Sigmoid colon (tissue), 4 donors: ENCODE measurements around the gene REM2.
"Not testable (repeated sequence)": the region's sequence is repeated elsewhere in the genome, so short reads cannot be mapped to it uniquely, and the experiment has no call there.

Experiments used
- EP300 ChIP-seq, 4 donors: sonication (generic); formaldehyde crosslinking; IDR thresholded peaks; one replicate each; pipeline ENCODE4 v1.6.1; 2017; ENCODE audit warnings: antibody characterized with exemption in 4 of 4
- POLR2A ChIP-seq, 2 donors: fragments of 450-650 bp; IDR thresholded peaks; one replicate each; pipeline ENCODE4 v1.6.1; 2016; ENCODE audit warnings: antibody characterized with exemption in 2 of 2, mild to moderate bottlenecking in 2 of 2, moderate library complexity in 2 of 2
- POLR2AphosphoS5 ChIP-seq, 4 donors: sonication (generic); formaldehyde crosslinking; IDR thresholded peaks; one replicate each; pipeline ENCODE4 v1.6.1; 2017; ENCODE audit warnings: antibody characterized with exemption in 4 of 4
- TF ChIP-seq, protein P1 (sequence below), 4 experiments: fragments of 450-650 bp in 3 of 4; fragments of 200-600 bp in 1 of 4; IDR thresholded peaks; one replicate each; pipeline ENCODE4 v1.5.1; 2016 to 2019; ENCODE audit warnings: antibody characterized with exemption in 4 of 4, mild to moderate bottlenecking in 3 of 4, moderate library complexity in 2 of 4

DNA sequence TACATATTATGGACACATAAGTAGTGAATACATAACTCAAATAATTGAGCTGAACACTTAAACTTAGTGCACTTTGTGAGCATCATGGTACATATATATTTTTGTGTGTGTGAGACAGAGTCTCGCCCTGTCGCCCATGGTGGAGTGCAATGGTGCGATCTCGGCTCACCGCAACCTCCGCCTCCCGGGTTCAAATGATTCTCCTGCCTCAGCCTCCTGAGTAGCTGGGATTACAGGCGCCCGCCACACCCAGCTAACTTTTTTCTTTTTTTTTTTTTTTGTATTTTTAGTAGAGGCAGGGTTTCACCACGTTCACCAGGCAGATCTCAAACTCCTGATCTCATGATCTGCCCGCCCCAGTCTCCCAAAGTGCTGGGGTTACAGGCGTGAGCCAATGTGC lies 30.8 kb upstream of the REM2 start:
- TF ChIP-seq, protein P1, sequence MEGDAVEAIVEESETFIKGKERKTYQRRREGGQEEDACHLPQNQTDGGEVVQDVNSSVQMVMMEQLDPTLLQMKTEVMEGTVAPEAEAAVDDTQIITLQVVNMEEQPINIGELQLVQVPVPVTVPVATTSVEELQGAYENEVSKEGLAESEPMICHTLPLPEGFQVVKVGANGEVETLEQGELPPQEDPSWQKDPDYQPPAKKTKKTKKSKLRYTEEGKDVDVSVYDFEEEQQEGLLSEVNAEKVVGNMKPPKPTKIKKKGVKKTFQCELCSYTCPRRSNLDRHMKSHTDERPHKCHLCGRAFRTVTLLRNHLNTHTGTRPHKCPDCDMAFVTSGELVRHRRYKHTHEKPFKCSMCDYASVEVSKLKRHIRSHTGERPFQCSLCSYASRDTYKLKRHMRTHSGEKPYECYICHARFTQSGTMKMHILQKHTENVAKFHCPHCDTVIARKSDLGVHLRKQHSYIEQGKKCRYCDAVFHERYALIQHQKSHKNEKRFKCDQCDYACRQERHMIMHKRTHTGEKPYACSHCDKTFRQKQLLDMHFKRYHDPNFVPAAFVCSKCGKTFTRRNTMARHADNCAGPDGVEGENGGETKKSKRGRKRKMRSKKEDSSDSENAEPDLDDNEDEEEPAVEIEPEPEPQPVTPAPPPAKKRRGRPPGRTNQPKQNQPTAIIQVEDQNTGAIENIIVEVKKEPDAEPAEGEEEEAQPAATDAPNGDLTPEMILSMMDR (IDR thresholded peaks at IDR 0.05): not testable (repeated sequence)
- TF ChIP-seq POLR2AphosphoS5, POLR2A, EP300 (IDR thresholded peaks at IDR 0.05): not testable (repeated sequence)
